GM12865 (cell line): ENCODE measurements around the gene BTBD1.
"Not testable (repeated sequence)": the region's sequence is repeated elsewhere in the genome, so short reads cannot be mapped to it uniquely, and the experiment has no call there.

Experiments used
- DNase-seq: peaks from one replicate; pipeline ENCODE4 v3.0.0; 2010; ENCODE audit warnings: low read depth
- H3K4me3 ChIP-seq: 2 replicates; pipeline ENCODE4 v1.5.1; 2011; ENCODE audit warnings: mild to moderate bottlenecking, low read depth, low read length, control low read depth
- CTCF ChIP-seq: IDR thresholded peaks from 2 replicates; pipeline ENCODE4 v1.5.1; 2011; ENCODE audit warnings: low read length, control low read depth, low read depth, inconsistent platforms; ENCODE audit not compliant: insufficient read depth; ENCODE audit errors: missing control alignments

BTBD1 gene

GRCh38 chr15:83098079-83098478, 31.0 kb upstream of the BTBD1 start:
- H3K4me3 ChIP-seq: no peak overlapping the region
- DNase-seq: no peak
- no peak for TF ChIP-seq CTCF

- no peak for TF ChIP-seq CTCF
- H3K4me3 ChIP-seq: no peak overlapping the region
- no peak for DNase-seq
These were observed 27.5 kb upstream of the BTBD1 start for GRCh38 chr15:83094583-83094982.

- no peak overlapping the region for H3K4me3 ChIP-seq
- no peak for TF ChIP-seq CTCF
These were observed 25.4 kb upstream of the BTBD1 start for GRCh38 chr15:83092309-83092976.

GRCh38 chr15:83091965-83092308, 24.9 kb upstream of the BTBD1 start:
- not testable (repeated sequence) for DNase-seq, H3K4me3 ChIP-seq

More at GRCh38 chr15:83092309-83092976, 25.4 kb upstream of the BTBD1 start:
- DNase-seq: peak; percentile 49

GRCh38 chr15:83090465-83090864, 23.4 kb upstream of the BTBD1 start:
- no peak for DNase-seq
- H3K4me3 ChIP-seq: no peak overlapping the region
- no peak for TF ChIP-seq CTCF

GRCh38 chr15:83088876-83089275, 21.8 kb upstream of the BTBD1 start:
- DNase-seq: no peak
- no peak overlapping the region for H3K4me3 ChIP-seq
- TF ChIP-seq CTCF: no peak

GRCh38 chr15:83087576-83087975, 20.5 kb upstream of the BTBD1 start:
- no peak overlapping the region for H3K4me3 ChIP-seq
- TF ChIP-seq CTCF: no peak
- DNase-seq: no peak

GRCh38 chr15:83085864-83086552, 19.0 kb upstream of the BTBD1 start:
- not testable (repeated sequence) for DNase-seq, H3K4me3 ChIP-seq

- H3K4me3 ChIP-seq: not testable (repeated sequence)
These were observed 18.4 kb upstream of the BTBD1 start for GRCh38 chr15:83085461-83085860.

More at GRCh38 chr15:83085461-83085860, 18.4 kb upstream of the BTBD1 start:
- DNase-seq: not testable (repeated sequence)
